Measurements from ENCODE around the gene RPS17. TPM values are rescaled to one million over a fixed set of nuclear protein-coding genes. Genes with fewer than 3 reads are reported as not detected.

The RPS17 gene
- total RNA-seq, 2 donors from 2014 or later = 2,918 to 3,433 TPM

GRCh38 chr15:82556315-82557035, 16.2 kb upstream of the RPS17 start:
- H3K27me3 Mint-ChIP-seq = no peaks in the 10 kb centered on the region
- no peaks in the 10 kb centered on the region for H3K4me1 Mint-ChIP-seq
- ATAC-seq (replicated peaks) = no peak
- H3K27ac Mint-ChIP-seq = no peak overlapping the region
- no peak overlapping the region for H3K4me3 Mint-ChIP-seq
- H3K9me3 Mint-ChIP-seq = no peaks in the 10 kb centered on the region
- no peaks in the 10 kb centered on the region for H3K36me3 Mint-ChIP-seq (ENCODE audit: low read depth)

GRCh38 chr15:82554849-82555248, 14.6 kb upstream of the RPS17 start:
- ATAC-seq (replicated peaks) = no peak
- Mint-ChIP-seq H3K4me3 (no peak overlapping the region), H3K4me1 (peaks cover 4% of the 10 kb centered on the region), H3K27ac (no peak overlapping the region), H3K9me3 (no peaks in the 10 kb centered on the region), H3K27me3 (peaks cover 9% of the 10 kb centered on the region), H3K36me3 (ENCODE audit: low read depth) (no peaks in the 10 kb centered on the region)

- H3K4me3 Mint-ChIP-seq = no peak overlapping the region
- no peak overlapping the region for H3K27ac Mint-ChIP-seq
- H3K4me1 Mint-ChIP-seq = peaks cover 4% of the 10 kb centered on the region
- ATAC-seq (replicated peaks) = no peak
- H3K36me3 Mint-ChIP-seq (ENCODE audit: low read depth) = no peaks in the 10 kb centered on the region
- H3K9me3 Mint-ChIP-seq = no peaks in the 10 kb centered on the region
- H3K27me3 Mint-ChIP-seq = peaks cover 9% of the 10 kb centered on the region
Measured at GRCh38 chr15:82554351-82554750, 14.1 kb upstream of the RPS17 start.

GRCh38 chr15:82553846-82554245, 13.6 kb upstream of the RPS17 start:
- H3K4me1 Mint-ChIP-seq = peaks cover 4% of the 10 kb centered on the region
- no peak for ATAC-seq (replicated peaks)
- H3K27me3 Mint-ChIP-seq = peaks cover 9% of the 10 kb centered on the region
- H3K4me3 Mint-ChIP-seq = no peak overlapping the region
- H3K9me3 Mint-ChIP-seq = no peaks in the 10 kb centered on the region
- no peak overlapping the region for H3K27ac Mint-ChIP-seq
- H3K36me3 Mint-ChIP-seq (ENCODE audit: low read depth) = no peaks in the 10 kb centered on the region

- Mint-ChIP-seq H3K27ac (no peak overlapping the region), H3K27me3 (peaks cover 9% of the 10 kb centered on the region), H3K9me3 (no peaks in the 10 kb centered on the region), H3K4me3 (no peak overlapping the region), H3K4me1 (peaks cover 4% of the 10 kb centered on the region), H3K36me3 (ENCODE audit: low read depth) (no peaks in the 10 kb centered on the region)
- ATAC-seq (replicated peaks) = no peak
Measured at GRCh38 chr15:82552861-82553260, 12.6 kb upstream of the RPS17 start.

- no peaks in the 10 kb centered on the region for H3K36me3 Mint-ChIP-seq (ENCODE audit: low read depth)
- H3K4me1 Mint-ChIP-seq = peaks cover 4% of the 10 kb centered on the region
- H3K27me3 Mint-ChIP-seq = peaks cover 9% of the 10 kb centered on the region
- no peaks in the 10 kb centered on the region for H3K9me3 Mint-ChIP-seq
- ATAC-seq (replicated peaks) = no peak
- no peak overlapping the region for H3K27ac Mint-ChIP-seq
- H3K4me3 Mint-ChIP-seq = no peak overlapping the region
Measured at GRCh38 chr15:82551646-82552247, 11.5 kb upstream of the RPS17 start.

GRCh38 chr15:82549199-82549665, 9.0 kb upstream of the RPS17 start:
- Mint-ChIP-seq H3K27ac (no peak overlapping the region), H3K4me1 (peaks cover 4% of the 10 kb centered on the region), H3K27me3 (peaks cover 13% of the 10 kb centered on the region), H3K9me3 (no peaks in the 10 kb centered on the region), H3K4me3 (no peak overlapping the region), H3K36me3 (ENCODE audit: low read depth) (no peaks in the 10 kb centered on the region)
- peak; percentile 16 for ATAC-seq (replicated peaks)

GRCh38 chr15:82548700-82549099, 8.4 kb upstream of the RPS17 start:
- H3K36me3 Mint-ChIP-seq (ENCODE audit: low read depth) = no peaks in the 10 kb centered on the region
- no peaks in the 10 kb centered on the region for H3K9me3 Mint-ChIP-seq
- H3K27me3 Mint-ChIP-seq = peaks cover 13% of the 10 kb centered on the region
- no peak overlapping the region for H3K4me3 Mint-ChIP-seq
- H3K4me1 Mint-ChIP-seq = peaks cover 4% of the 10 kb centered on the region
- peak; percentile 93 for ATAC-seq (replicated peaks)
- H3K27ac Mint-ChIP-seq = no peak overlapping the region

- Mint-ChIP-seq H3K4me1 (peaks cover 1% of the 10 kb centered on the region), H3K27me3 (peaks cover 9% of the 10 kb centered on the region), H3K36me3 (ENCODE audit: low read depth) (peaks cover 7% of the 10 kb centered on the region), H3K27ac (no peak overlapping the region), H3K4me3 (no peak overlapping the region), H3K9me3 (no peaks in the 10 kb centered on the region)
- ATAC-seq (replicated peaks) = no peak
Measured at GRCh38 chr15:82545478-82545877, 5.2 kb upstream of the RPS17 start.

- Mint-ChIP-seq H3K36me3 (ENCODE audit: low read depth) (peaks cover 12% of the 10 kb centered on the region), H3K4me1 (no peaks in the 10 kb centered on the region)
- ATAC-seq (replicated peaks) = no peak
Measured at GRCh38 chr15:82545002-82545401, 4.7 kb upstream of the RPS17 start.

GRCh38 chr15:82544431-82544830, 4.2 kb upstream of the RPS17 start:
- H3K36me3 Mint-ChIP-seq (ENCODE audit: low read depth) = peaks cover 18% of the 10 kb centered on the region
- no peak for ATAC-seq (replicated peaks)
- no peak overlapping the region for H3K4me3 Mint-ChIP-seq
- H3K27me3 Mint-ChIP-seq = peaks cover 4% of the 10 kb centered on the region
- H3K9me3 Mint-ChIP-seq = no peaks in the 10 kb centered on the region
- H3K4me1 Mint-ChIP-seq = no peaks in the 10 kb centered on the region
- no peak overlapping the region for H3K27ac Mint-ChIP-seq

More at GRCh38 chr15:82545002-82545401, 4.7 kb upstream of the RPS17 start:
- Mint-ChIP-seq H3K27ac (no peak overlapping the region), H3K4me3 (no peak overlapping the region), H3K9me3 (no peaks in the 10 kb centered on the region), H3K27me3 (peaks cover 4% of the 10 kb centered on the region)

- Mint-ChIP-seq H3K4me1 (peaks cover 4% of the 10 kb centered on the region), H3K9me3 (no peaks in the 10 kb centered on the region), H3K36me3 (ENCODE audit: low read depth) (peaks cover 30% of the 10 kb centered on the region), H3K27me3 (peaks cover 4% of the 10 kb centered on the region), H3K27ac (no peak overlapping the region), H3K4me3 (no peak overlapping the region)
- ATAC-seq (replicated peaks) = no peak
Measured at GRCh38 chr15:82543160-82543559, 2.9 kb upstream of the RPS17 start.

GRCh38 chr15:82540984-82541431, 751 bp upstream of the RPS17 start:
- no peaks in the 10 kb centered on the region for H3K27me3 Mint-ChIP-seq
- H3K4me1 Mint-ChIP-seq = peaks cover 18% of the 10 kb centered on the region
- H3K4me3 Mint-ChIP-seq = peak overlapping the region; percentile 99
- peaks cover 52% of the 10 kb centered on the region for H3K36me3 Mint-ChIP-seq (ENCODE audit: low read depth)
- peak overlapping the region; percentile 98 for H3K27ac Mint-ChIP-seq
- no peaks in the 10 kb centered on the region for H3K9me3 Mint-ChIP-seq
- ATAC-seq (replicated peaks) = no peak

GRCh38 chr15:82539691-82540054, 584 bp downstream of the RPS17 start:
- Mint-ChIP-seq H3K27ac (peak overlapping the region; percentile 98), H3K4me1 (peaks cover 18% of the 10 kb centered on the region), H3K36me3 (ENCODE audit: low read depth) (peaks cover 65% of the 10 kb centered on the region), H3K27me3 (no peaks in the 10 kb centered on the region), H3K4me3 (peak overlapping the region; percentile 99), H3K9me3 (no peaks in the 10 kb centered on the region)
- no peak for ATAC-seq (replicated peaks)

GRCh38 chr15:82538961-82539690, 1.1 kb downstream of the RPS17 start:
- Mint-ChIP-seq H3K27ac (peak overlapping the region; percentile 98), H3K27me3 (no peaks in the 10 kb centered on the region), H3K36me3 (ENCODE audit: low read depth) (peaks cover 71% of the 10 kb centered on the region), H3K9me3 (no peaks in the 10 kb centered on the region), H3K4me1 (peaks cover 19% of the 10 kb centered on the region), H3K4me3 (peak overlapping the region; percentile 99)
- no peak for ATAC-seq (replicated peaks)
